ENCODE results near the gene NDFIP1.

The NDFIP1 gene

DNA sequence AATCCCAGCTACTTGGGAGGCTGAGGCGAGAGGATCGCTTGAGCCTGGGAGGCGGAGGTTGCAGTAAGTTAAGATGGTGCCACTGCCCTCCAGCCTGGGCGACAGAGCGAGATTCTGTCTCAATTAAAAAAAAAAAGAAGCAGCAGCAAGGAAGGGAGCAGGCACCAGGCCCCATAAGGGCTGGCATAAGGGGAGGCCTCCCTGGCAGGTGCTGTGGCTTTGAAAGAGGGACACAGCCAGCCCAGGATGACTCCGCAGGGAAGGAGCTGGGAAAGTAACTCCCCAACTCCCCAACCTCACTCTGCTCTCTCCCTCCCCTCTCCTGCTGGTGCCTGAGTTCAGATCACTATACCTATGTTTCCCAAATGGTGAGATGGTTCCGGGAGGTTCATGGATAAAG lies 70.1 kb downstream of the NDFIP1 start:
- TF ChIP-seq, protein P1, sequence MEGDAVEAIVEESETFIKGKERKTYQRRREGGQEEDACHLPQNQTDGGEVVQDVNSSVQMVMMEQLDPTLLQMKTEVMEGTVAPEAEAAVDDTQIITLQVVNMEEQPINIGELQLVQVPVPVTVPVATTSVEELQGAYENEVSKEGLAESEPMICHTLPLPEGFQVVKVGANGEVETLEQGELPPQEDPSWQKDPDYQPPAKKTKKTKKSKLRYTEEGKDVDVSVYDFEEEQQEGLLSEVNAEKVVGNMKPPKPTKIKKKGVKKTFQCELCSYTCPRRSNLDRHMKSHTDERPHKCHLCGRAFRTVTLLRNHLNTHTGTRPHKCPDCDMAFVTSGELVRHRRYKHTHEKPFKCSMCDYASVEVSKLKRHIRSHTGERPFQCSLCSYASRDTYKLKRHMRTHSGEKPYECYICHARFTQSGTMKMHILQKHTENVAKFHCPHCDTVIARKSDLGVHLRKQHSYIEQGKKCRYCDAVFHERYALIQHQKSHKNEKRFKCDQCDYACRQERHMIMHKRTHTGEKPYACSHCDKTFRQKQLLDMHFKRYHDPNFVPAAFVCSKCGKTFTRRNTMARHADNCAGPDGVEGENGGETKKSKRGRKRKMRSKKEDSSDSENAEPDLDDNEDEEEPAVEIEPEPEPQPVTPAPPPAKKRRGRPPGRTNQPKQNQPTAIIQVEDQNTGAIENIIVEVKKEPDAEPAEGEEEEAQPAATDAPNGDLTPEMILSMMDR (IDR thresholded peaks at IDR 0.05; ENCODE audit: low read depth, low read length) = no peak
- TF ChIP-seq MAX (IDR thresholded peaks at IDR 0.05; ENCODE audit: low read depth, low read length) (no peak), POLR2A (IDR thresholded peaks at IDR 0.05; ENCODE audit: extremely low read depth, insufficient read length) (no peak)
- no peak overlapping the region for H3K4me3 ChIP-seq (ENCODE audit: low read depth, low read length)
- no peak for DNase-seq (ENCODE audit: low read depth)

GRCh38 chr5:142179776-142180387 lies 71.3 kb downstream of the NDFIP1 start:
- no peak overlapping the region for H3K4me3 ChIP-seq (ENCODE audit: low read depth, low read length)
- no peak for DNase-seq (ENCODE audit: low read depth)
- TF ChIP-seq MAX (IDR thresholded peaks at IDR 0.05; ENCODE audit: low read depth, low read length) (no peak), POLR2A (IDR thresholded peaks at IDR 0.05; ENCODE audit: extremely low read depth, insufficient read length) (no peak)
- TF ChIP-seq, protein P1 (IDR thresholded peaks at IDR 0.05; ENCODE audit: low read depth, low read length) = no peak

- TF ChIP-seq POLR2A (IDR thresholded peaks at IDR 0.05; ENCODE audit: extremely low read depth, insufficient read length) (no peak), MYC (IDR thresholded peaks at IDR 0.05; ENCODE audit: low read depth, low read length) (no peak), MAX (IDR thresholded peaks at IDR 0.05; ENCODE audit: low read depth, low read length) (no peak)
- TF ChIP-seq, protein P1 (IDR thresholded peaks at IDR 0.05; ENCODE audit: low read depth, low read length) = no peak
- DNase-seq (ENCODE audit: low read depth) = no peak
- H3K4me3 ChIP-seq (ENCODE audit: low read depth, low read length) = no peak overlapping the region
Observed at GRCh38 chr5:142181096-142181495, 72.5 kb downstream of the NDFIP1 start.

GRCh38 chr5:142181547-142182163 lies 73.1 kb downstream of the NDFIP1 start:
- TF ChIP-seq MYC (IDR thresholded peaks at IDR 0.05; ENCODE audit: low read depth, low read length) (no peak), POLR2A (IDR thresholded peaks at IDR 0.05; ENCODE audit: extremely low read depth, insufficient read length) (no peak), MAX (IDR thresholded peaks at IDR 0.05; ENCODE audit: low read depth, low read length) (no peak)
- TF ChIP-seq, protein P1 (IDR thresholded peaks at IDR 0.05; ENCODE audit: low read depth, low read length) = no peak
- DNase-seq (ENCODE audit: low read depth) = peak; percentile 6
- no peak overlapping the region for H3K4me3 ChIP-seq (ENCODE audit: low read depth, low read length)

- no peak overlapping the region for H3K4me3 ChIP-seq (ENCODE audit: low read depth, low read length)
- no peak for DNase-seq (ENCODE audit: low read depth)
- TF ChIP-seq MYC (IDR thresholded peaks at IDR 0.05; ENCODE audit: low read depth, low read length) (no peak), POLR2A (IDR thresholded peaks at IDR 0.05; ENCODE audit: extremely low read depth, insufficient read length) (no peak), MAX (IDR thresholded peaks at IDR 0.05; ENCODE audit: low read depth, low read length) (no peak)
- TF ChIP-seq, protein P1 (IDR thresholded peaks at IDR 0.05; ENCODE audit: low read depth, low read length) = no peak
Observed at GRCh38 chr5:142182840-142183239, 74.3 kb downstream of the NDFIP1 start.

All from NB4 (cell line).